Left cardiac atrium (tissue), 4 donors: ENCODE data around the gene TTLL9. TPM values are rescaled to one million over a fixed set of nuclear protein-coding genes. Genes with fewer than 3 reads are reported as not detected.
A peak's percentile ranks its signal among the peaks of the same experiment; 100 is the strongest.

Experiments
- ATAC-seq, 2 donors: fragments of 200-7000 bp; cut with Tn5 transposase; one replicate each; pipeline ENCODE4 v1.9.1; 2020; ENCODE audit warnings: mild to moderate bottlenecking in 2 of 2, moderate library complexity in 2 of 2
- DNase-seq: peaks from one replicate; pipeline ENCODE4 v3.0.0-alpha.2; 2020
- intact Hi-C, 2 donors: fragments of 100-400 bp; cut with DNase I; formaldehyde crosslinking; loops; one replicate each; pipeline versions ENCODE4 v1.14.1 to v1.15.1; 2022 to 2023
- total RNA-seq, 2 donors: library from RNA; stranded (reverse); fragmentation: NEBNext Ultra II Directional; extraction: Animal tissue kit (Norgen Biotek cat#: 25700); gene quantifications; one replicate each; pipeline ENCODE4 v1.2.1, GENCODE V29; 2021
- donor health status: DM: no; HTN: yes; CAD: no.
- donor health status: DM: no; HTN: yes; CAD: no; lungs with severe emphysema.
- donor health status: DM: yes; HTN: yes; CAD: no.
- donor health status: Dilated cardiomyopathy.

TTLL9 gene
- total RNA-seq, 2 donors from 2014 or later, result 0.13 TPM; not detected in 1

DNA sequence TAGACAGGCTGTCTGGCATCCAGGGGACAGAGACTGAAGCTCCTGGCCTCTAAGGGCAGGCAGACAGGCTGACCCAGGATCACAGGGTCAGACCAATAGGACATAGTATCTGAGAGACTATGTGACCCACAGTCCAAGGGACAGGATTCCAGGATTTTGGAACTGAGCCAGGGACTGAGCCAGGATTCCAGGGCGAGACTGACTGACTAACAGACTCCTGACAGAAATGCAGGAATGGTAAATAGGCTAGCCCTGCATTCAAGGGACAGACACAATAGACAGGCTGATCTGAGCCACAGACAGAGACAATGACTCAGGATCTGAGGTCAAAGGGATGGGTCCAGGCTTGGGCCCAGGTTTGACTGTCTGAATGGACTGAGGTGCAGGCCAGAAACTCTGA lies 117.3 kb downstream of the TTLL9 start:
- intact Hi-C loops, result no loop called here
- ATAC-seq, result no peak
- DNase-seq, result no peak

DNA sequence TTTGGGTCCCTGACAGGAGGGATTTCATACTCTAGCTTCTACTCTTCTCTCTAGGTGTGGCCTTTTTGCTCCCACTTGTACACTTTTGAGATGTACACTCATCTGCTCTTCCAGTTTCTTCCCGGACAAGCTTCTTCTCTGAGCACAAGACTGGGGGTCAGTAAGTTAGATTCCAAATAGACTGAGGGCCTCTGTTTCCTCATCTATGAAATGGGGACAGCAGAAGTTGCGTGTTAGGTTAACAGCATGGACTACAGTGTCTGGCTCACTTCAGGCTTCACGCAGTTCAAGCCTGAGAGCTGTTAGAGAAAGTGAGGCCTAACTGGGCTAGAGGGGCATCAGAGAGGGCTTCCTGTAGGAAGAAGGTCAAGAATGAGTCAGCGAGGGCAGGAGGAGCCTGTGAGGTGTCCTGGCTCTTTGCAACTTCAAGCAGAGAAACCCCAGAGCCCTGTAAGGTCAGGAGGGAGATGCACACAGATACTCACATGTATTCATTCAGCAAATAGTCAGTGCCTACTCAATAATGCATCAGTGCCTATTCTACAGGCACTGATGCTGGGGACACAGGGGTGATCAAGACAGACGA lies 118.1 kb downstream of the TTLL9 start:
- ATAC-seq (no peak), DNase-seq (no peak)
- intact Hi-C loops, result no loop called here

DNA sequence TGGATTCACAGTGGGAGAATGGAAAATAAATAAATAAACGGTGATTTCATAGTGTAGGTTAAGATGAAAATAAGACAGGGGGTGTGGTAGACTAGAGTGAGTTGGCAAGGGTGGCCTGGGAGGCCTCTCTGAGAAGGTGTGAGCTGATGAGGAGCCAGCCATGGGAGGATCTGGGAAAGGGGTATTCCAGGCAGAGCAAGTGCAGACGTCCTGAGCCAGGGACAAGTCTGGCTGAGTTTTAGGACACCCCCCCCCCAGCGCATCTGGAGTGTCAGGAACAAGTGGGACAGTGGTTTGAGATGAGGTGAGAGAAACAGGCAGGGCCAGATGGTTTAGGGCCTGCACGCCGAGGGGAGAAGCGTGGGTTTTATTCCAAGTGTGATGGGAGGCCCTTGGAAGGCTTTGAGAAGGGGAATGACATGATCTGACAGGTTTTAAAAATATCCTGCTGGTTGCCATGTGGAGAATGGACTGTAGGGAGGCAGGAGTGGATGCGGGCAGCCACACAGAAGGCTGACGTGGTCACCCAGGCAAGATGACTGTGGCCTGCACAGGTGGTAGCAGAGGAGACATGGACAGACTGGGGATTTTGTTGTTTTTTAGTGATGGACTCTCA lies 118.7 kb downstream of the TTLL9 start:
- DNase-seq (no peak), ATAC-seq (peak; percentile 53 to 77)
- intact Hi-C loops, result no loop called here

DNA sequence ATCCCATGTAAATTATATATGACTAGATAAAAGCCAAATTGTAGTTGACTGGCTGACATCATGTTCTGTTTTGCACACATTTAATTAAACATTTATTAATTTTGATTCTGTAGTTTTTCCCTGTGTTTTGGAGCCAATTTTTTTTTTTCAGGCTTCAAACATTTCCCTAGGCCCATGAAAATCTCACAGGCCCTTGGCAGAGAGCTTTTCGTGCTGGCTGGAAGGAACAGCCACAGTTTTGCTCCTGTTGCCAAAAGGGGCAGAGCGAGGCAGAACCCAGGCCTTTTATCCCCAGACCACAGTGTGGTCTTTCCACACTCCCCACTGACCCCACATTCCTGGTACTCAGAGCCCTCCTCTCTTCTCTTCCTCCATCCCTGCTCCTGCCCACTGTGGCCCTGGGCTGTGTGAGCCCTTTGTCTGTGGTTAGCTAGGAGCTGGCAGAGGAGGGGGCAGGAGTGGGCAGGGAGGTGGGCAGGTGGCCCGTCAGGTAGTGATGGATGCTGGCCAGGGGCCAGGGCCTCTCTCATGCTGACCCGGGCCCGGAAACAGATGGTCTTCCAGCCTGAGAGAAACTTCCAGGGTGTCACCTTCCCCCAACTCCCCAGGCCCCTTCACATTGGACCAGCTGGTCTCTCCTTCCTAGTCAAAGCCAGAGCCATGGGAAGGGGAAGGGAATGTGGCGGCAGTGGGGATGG lies 120.4 kb downstream of the TTLL9 start:
- intact Hi-C loops, result no loop called here
- DNase-seq (no peak), ATAC-seq (no peak)

DNA sequence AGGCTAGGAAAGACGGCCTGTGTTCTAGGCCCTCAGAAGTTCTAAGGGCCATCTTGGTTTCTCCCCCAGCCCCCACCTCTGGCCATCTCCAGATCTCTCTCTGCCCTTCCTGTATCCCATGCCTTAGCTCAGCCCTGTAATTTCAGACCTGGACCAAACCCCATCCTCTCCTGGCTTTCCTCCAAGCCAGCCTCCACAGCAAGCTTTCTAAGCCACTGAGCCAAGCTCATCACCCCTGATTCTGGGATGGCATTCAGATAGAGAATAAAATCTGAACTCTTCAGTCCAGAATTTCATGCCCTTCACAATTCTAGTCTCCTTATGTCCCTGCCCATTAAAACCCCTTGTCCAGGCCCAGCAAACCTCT lies 120.9 kb downstream of the TTLL9 start:
- DNase-seq, result no peak
- intact Hi-C loops, result no loop called here
- no peak for ATAC-seq

DNA sequence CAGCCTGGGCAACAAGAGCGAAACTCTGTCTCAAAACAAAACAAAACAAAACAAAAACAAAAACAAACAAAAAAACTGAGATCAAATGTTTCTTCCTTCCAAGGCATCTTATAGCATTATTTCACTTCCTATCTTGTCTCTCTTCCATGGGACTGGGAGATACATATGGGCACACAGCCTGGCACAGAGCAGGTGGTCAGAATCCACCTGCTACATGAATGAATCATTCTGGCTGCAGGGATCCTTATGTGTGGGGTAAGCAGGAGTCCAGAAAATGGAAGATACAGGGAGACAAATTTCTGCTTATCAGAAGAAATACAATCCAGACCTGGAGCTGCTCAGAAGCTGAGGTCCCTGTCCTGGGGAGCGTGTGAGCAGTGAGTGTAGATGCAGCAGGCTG lies 121.7 kb downstream of the TTLL9 start:
- intact Hi-C loops, result no loop called here
- DNase-seq (no peak), ATAC-seq (no peak)

Other genes starting within 250 kb of the TTLL9 start
- 10 to 100 TPM; 11.4 to 12.6 TPM for gene COX4I2, start 232.7 kb upstream of the TTLL9 start, total RNA-seq
- 10 to 100 TPM; 45.1 to 79.8 TPM for gene BCL2L1, start 147.8 kb upstream of the TTLL9 start, total RNA-seq
- 1 to 10 TPM in 1 of 2 donors, under 1 TPM in 1; 0.73 to 2.0 TPM for gene TPX2, start 131.3 kb upstream of the TTLL9 start, total RNA-seq
- gene MYLK2, start 51.3 kb upstream of the TTLL9 start, total RNA-seq, result under 1 TPM in 1 of 2 donors, not detected in 1; 0.55 TPM
- 1 to 10 TPM; 1.6 to 3.1 TPM for gene FOXS1, start 25.0 kb upstream of the TTLL9 start, total RNA-seq
- 1 to 10 TPM; 4.2 to 5.7 TPM for gene DUSP15, start 107 bp upstream of the TTLL9 start, total RNA-seq
- gene PDRG1, start 81.4 kb downstream of the TTLL9 start, total RNA-seq, result 1 to 10 TPM; 8.8 to 9.6 TPM
- not detected for gene XKR7, start 97.5 kb downstream of the TTLL9 start, total RNA-seq
- 1 to 10 TPM; 7.2 to 7.8 TPM for gene CCM2L, start 139.8 kb downstream of the TTLL9 start, total RNA-seq
- gene HCK, start 181.6 kb downstream of the TTLL9 start, total RNA-seq, result 10 to 100 TPM; 11.1 to 14.1 TPM
- gene TM9SF4, start 239.1 kb downstream of the TTLL9 start, total RNA-seq, result 10 to 100 TPM; 31.2 to 37.8 TPM